ENCODE results near the gene RARB. TPM values are rescaled to one million over a fixed set of nuclear protein-coding genes. Genes with fewer than 3 reads are reported as not detected.

The RARB gene
- total and polyA plus RNA-seq, 2 donors from 2014 or later = 8.3 to 14.7 TPM

DNA sequence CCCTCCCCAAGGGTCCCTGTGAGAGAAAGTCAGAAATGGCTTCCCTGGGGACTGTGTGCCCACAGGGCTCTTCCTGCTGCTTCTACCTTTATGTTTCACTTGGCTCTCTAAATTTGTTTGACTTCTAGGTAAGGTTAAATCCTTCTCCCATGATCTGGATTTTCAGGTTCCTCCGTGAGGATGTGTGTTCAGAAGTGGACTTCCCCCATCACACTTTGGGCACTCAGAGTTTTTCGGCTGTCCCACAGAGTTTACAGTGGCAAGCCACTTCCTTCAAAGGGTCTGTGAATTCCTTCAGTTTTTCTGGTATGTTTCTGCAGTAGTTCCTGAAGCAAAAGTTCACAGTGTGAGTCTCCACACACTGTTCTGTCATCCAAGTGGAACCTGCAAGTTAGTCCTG, 30.9 kb upstream of the RARB start:
- H3K9ac ChIP-seq (ENCODE audit: low read length in 3 of 3) = no peak overlapping the region
- FAIRE-seq (no peak), DNase-seq (no peak)
- no peaks in the 10 kb centered on the region for H3K36me3 ChIP-seq (ENCODE audit: control insufficient read depth in 2 of 3, insufficient read depth in 3 of 3, low read length in 3 of 3)
- intact Hi-C loops (cut with DNase I) = no loop called here
- no peaks in the 10 kb centered on the region for H3K4me1 ChIP-seq (ENCODE audit: control insufficient read depth in 2 of 3, insufficient read depth in 2 of 3, low read depth in 1 of 3, low read length in 3 of 3)
- H3K4me3 ChIP-seq (ENCODE audit: low read length in 3 of 3) = no peak overlapping the region
- no peaks in the 10 kb centered on the region for H3K27me3 ChIP-seq (ENCODE audit: control insufficient read depth, insufficient read depth, low read length)
- H3K27ac ChIP-seq (ENCODE audit: low read depth in 2 of 2, low read length in 2 of 2) = no peak overlapping the region
- H3K9me3 ChIP-seq (ENCODE audit: control insufficient read depth in 2 of 3, insufficient read depth in 1 of 3, low read length in 3 of 3) = no peaks in the 10 kb centered on the region
- TF ChIP-seq, protein P1, sequence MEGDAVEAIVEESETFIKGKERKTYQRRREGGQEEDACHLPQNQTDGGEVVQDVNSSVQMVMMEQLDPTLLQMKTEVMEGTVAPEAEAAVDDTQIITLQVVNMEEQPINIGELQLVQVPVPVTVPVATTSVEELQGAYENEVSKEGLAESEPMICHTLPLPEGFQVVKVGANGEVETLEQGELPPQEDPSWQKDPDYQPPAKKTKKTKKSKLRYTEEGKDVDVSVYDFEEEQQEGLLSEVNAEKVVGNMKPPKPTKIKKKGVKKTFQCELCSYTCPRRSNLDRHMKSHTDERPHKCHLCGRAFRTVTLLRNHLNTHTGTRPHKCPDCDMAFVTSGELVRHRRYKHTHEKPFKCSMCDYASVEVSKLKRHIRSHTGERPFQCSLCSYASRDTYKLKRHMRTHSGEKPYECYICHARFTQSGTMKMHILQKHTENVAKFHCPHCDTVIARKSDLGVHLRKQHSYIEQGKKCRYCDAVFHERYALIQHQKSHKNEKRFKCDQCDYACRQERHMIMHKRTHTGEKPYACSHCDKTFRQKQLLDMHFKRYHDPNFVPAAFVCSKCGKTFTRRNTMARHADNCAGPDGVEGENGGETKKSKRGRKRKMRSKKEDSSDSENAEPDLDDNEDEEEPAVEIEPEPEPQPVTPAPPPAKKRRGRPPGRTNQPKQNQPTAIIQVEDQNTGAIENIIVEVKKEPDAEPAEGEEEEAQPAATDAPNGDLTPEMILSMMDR (IDR thresholded peaks at IDR 0.05; ENCODE audit: borderline replicate concordance, extremely low read depth, insufficient read depth) = no peak

DNA sequence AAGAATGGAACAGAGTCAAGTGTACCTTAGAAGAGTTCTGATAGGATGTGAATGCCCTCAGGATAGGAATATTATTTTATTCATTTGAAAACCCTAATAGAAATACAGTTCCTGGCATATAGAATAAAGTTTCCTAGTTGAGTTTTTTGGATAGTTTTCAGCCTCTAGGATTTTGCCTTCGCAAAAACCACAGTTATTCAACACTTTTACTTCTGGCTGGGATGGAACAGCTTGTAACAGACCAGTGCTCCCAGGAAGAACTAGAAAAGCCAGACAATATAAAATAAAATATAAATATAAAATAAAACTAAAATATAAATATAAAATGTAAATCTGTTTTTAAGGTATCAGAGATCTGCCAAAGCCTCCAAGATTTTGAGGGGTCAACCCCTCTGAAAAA, 27.5 kb upstream of the RARB start:
- no peak for FAIRE-seq
- TF ChIP-seq, protein P1 (IDR thresholded peaks at IDR 0.05; ENCODE audit: borderline replicate concordance, extremely low read depth, insufficient read depth) = no peak
- intact Hi-C loops (cut with DNase I) = no loop called here
- Histone ChIP-seq H3K9ac (ENCODE audit: low read length in 3 of 3) (no peak overlapping the region), H3K27ac (ENCODE audit: low read depth in 2 of 2, low read length in 2 of 2) (no peak overlapping the region), H3K36me3 (ENCODE audit: control insufficient read depth in 2 of 3, insufficient read depth in 3 of 3, low read length in 3 of 3) (no peaks in the 10 kb centered on the region), H3K27me3 (ENCODE audit: control insufficient read depth, insufficient read depth, low read length) (no peaks in the 10 kb centered on the region), H3K4me1 (ENCODE audit: control insufficient read depth in 2 of 3, insufficient read depth in 2 of 3, low read depth in 1 of 3, low read length in 3 of 3) (no peaks in the 10 kb centered on the region), H3K9me3 (ENCODE audit: control insufficient read depth in 2 of 3, insufficient read depth in 1 of 3, low read length in 3 of 3) (no peaks in the 10 kb centered on the region), H3K4me3 (ENCODE audit: low read length in 3 of 3) (no peak overlapping the region)
- no peak for DNase-seq

DNA sequence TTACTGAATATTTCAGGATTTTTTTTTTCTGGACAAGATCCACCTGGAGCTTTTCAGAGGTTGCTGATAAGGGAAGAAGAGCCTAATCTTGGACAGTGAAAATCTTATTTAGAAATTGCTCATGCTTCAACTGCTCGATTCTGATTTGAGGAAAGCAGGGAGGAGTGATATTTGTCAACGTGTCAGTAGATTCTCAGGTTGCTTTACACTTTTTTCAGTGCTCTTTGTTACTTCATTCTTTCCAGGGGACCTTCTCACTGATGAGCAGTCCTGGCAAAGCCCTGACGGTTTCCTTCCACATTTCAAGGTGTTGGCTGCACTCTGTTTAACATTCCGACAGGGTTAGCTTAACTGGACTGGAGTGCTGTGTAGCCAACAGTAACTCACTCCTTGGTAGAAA, 24.1 kb upstream of the RARB start:
- FAIRE-seq (no peak), DNase-seq (no peak)
- TF ChIP-seq, protein P1 (IDR thresholded peaks at IDR 0.05; ENCODE audit: borderline replicate concordance, extremely low read depth, insufficient read depth) = no peak
- H3K9ac ChIP-seq (ENCODE audit: low read length in 3 of 3) = no peak overlapping the region
- no peaks in the 10 kb centered on the region for H3K9me3 ChIP-seq (ENCODE audit: control insufficient read depth in 2 of 3, insufficient read depth in 1 of 3, low read length in 3 of 3)
- no peaks in the 10 kb centered on the region for H3K4me1 ChIP-seq (ENCODE audit: control insufficient read depth in 2 of 3, insufficient read depth in 2 of 3, low read depth in 1 of 3, low read length in 3 of 3)
- intact Hi-C loops (cut with DNase I) = no loop called here
- H3K27me3 ChIP-seq (ENCODE audit: control insufficient read depth, insufficient read depth, low read length) = no peaks in the 10 kb centered on the region
- no peak overlapping the region for H3K4me3 ChIP-seq (ENCODE audit: low read length in 3 of 3)
- H3K36me3 ChIP-seq (ENCODE audit: control insufficient read depth in 2 of 3, insufficient read depth in 3 of 3, low read length in 3 of 3) = no peaks in the 10 kb centered on the region
- H3K27ac ChIP-seq (ENCODE audit: low read depth in 2 of 2, low read length in 2 of 2) = no peak overlapping the region

DNA sequence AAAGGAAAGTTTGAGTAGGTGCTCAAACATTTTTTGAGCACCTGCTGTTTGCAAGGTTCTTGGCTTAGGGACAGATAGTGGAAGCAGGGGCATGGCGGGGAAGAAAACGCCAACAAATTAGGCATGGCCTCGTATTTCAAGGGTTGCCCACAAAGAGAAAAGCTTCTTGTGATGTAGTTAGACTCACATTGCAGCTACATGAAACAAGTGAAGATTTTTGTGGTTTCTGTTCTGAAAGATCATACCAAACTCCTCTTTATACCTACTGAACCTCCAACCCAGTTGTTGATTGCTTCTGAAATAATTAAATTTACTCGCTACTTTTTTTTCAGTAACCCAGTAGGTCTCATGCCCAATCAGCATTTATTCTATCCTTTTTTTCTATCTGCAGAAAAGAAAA, 23.5 kb upstream of the RARB start:
- H3K9ac ChIP-seq (ENCODE audit: low read length in 3 of 3) = no peak overlapping the region
- DNase-seq = no peak
- no peaks in the 10 kb centered on the region for H3K4me1 ChIP-seq (ENCODE audit: control insufficient read depth in 2 of 3, insufficient read depth in 2 of 3, low read depth in 1 of 3, low read length in 3 of 3)
- intact Hi-C loops (cut with DNase I) = no loop called here
- FAIRE-seq = no peak
- no peaks in the 10 kb centered on the region for H3K27me3 ChIP-seq (ENCODE audit: control insufficient read depth, insufficient read depth, low read length)
- no peaks in the 10 kb centered on the region for H3K36me3 ChIP-seq (ENCODE audit: control insufficient read depth in 2 of 3, insufficient read depth in 3 of 3, low read length in 3 of 3)
- no peak overlapping the region for H3K27ac ChIP-seq (ENCODE audit: low read depth in 2 of 2, low read length in 2 of 2)
- H3K4me3 ChIP-seq (ENCODE audit: low read length in 3 of 3) = no peak overlapping the region
- H3K9me3 ChIP-seq (ENCODE audit: control insufficient read depth in 2 of 3, insufficient read depth in 1 of 3, low read length in 3 of 3) = no peaks in the 10 kb centered on the region
- TF ChIP-seq, protein P1 (IDR thresholded peaks at IDR 0.05; ENCODE audit: borderline replicate concordance, extremely low read depth, insufficient read depth) = no peak
